Mesodermal cell (in vitro differentiated cells): ENCODE measurements around the gene HCN3. TPM values are rescaled to one million over a fixed set of nuclear protein-coding genes. Genes with fewer than 3 reads are reported as not detected.
"Not testable (repeated sequence)": the region's sequence is repeated elsewhere in the genome, so short reads cannot be mapped to it uniquely, and the experiment has no call there.

ENCODE experiments used
- H3K27ac ChIP-seq: 2 replicates; pipeline ENCODE4 v1.7.0; 2013; ENCODE audit warnings: mild to moderate bottlenecking, low read depth, low read length, moderate library complexity; ENCODE audit not compliant: severe bottlenecking
- H3K36me3 ChIP-seq: 2 replicates; pipeline ENCODE4 v1.7.1; 2013; ENCODE audit warnings: mild to moderate bottlenecking, low read length, moderate library complexity; ENCODE audit not compliant: control insufficient read depth, insufficient read depth
- H3K4me1 ChIP-seq: one replicate; pipeline ENCODE4 v1.7.1; 2013; ENCODE audit warnings: mild to moderate bottlenecking, low read length; ENCODE audit not compliant: insufficient read depth, control insufficient read depth, poor library complexity, severe bottlenecking
- H3K4me3 ChIP-seq: 2 replicates; pipeline ENCODE4 v1.7.0; 2013; ENCODE audit warnings: low read length, control low read depth, mild to moderate bottlenecking; ENCODE audit not compliant: insufficient read depth, poor library complexity, severe bottlenecking; ENCODE audit errors: extremely low read depth
- H3K9me3 ChIP-seq: 2 replicates; pipeline ENCODE4 v1.7.1; 2013; ENCODE audit warnings: mild to moderate bottlenecking, low read length, moderate library complexity; ENCODE audit not compliant: control insufficient read depth
- WGBS, 2 experiments: methylation state at CpG; one replicate each; pipeline ENCODE4 v1.1.5; 2013; ENCODE audit warnings: missing lambda C conversion rate in 2 of 2; ENCODE audit not compliant: insufficient coverage in 2 of 2; 5-methylcytosine and 5-hydroxymethylcytosine counted together
- polyA plus RNA-seq, 2 experiments: library from polyadenylated mRNA; stranded (reverse); fragments of 50-300 nt; gene quantifications; one replicate each; pipeline ENCODE4 v1.2.3, GENCODE V29; 2013

Gene HCN3
- polyA plus RNA-seq (2013, experiment 1 of 2): 7.9 TPM
- 5.0 TPM for polyA plus RNA-seq (2013, experiment 2 of 2)

GRCh38 chr1:155277070-155277901 lies at the start of gene HCN3:
Gene HCN3 (plus strand): TSS chr1:155277463. CDS start chr1:155277591, 128 bp downstream.
- H3K36me3 ChIP-seq: peaks cover 2% of the 10 kb centered on the region
- H3K4me3 ChIP-seq: peak within 1 kb of the TSS; percentile 72
- no peaks in the 10 kb centered on the region for H3K9me3 ChIP-seq
- no peak within 1 kb of the TSS for H3K27ac ChIP-seq
- H3K4me1 ChIP-seq: peaks cover 6% of the 10 kb centered on the region
- WGBS, 2 experiments: 2 to 3% methylated on average over 33 to 54 of the region's 68 CpGs

- 83 to 85% methylated on average over 7 to 8 of the region's 9 CpGs for WGBS, 2 experiments
- peaks cover 15% of the 10 kb centered on the region for H3K4me1 ChIP-seq
- no peaks in the 10 kb centered on the region for H3K9me3 ChIP-seq
- peak overlapping the region; percentile 74 for H3K4me3 ChIP-seq
- H3K27ac ChIP-seq: peak overlapping the region; percentile 83
- H3K36me3 ChIP-seq: no peaks in the 10 kb centered on the region
These were observed 49.2 kb upstream of the HCN3 start for GRCh38 chr1:155228096-155228427.

GRCh38 chr1:155231302-155231701 lies 46.0 kb upstream of the HCN3 start:
- not testable (repeated sequence) for H3K4me1 ChIP-seq, H3K27ac ChIP-seq, H3K36me3 ChIP-seq, H3K4me3 ChIP-seq, H3K9me3 ChIP-seq
- WGBS, 2 experiments: 88% methylated on average over 2 to 3 of the region's 3 CpGs

GRCh38 chr1:155232001-155232978 lies 45.0 kb upstream of the HCN3 start:
- H3K36me3 ChIP-seq: peaks cover 15% of the 10 kb centered on the region
- not testable (repeated sequence) for H3K27ac ChIP-seq, H3K4me1 ChIP-seq, H3K9me3 ChIP-seq, H3K4me3 ChIP-seq
- 92 to 97% methylated on average over 6 to 7 of the region's 13 CpGs for WGBS, 2 experiments

GRCh38 chr1:155233502-155233901 lies 43.8 kb upstream of the HCN3 start:
- not testable (repeated sequence) for H3K4me1 ChIP-seq, H3K27ac ChIP-seq, H3K9me3 ChIP-seq, H3K4me3 ChIP-seq
- H3K36me3 ChIP-seq: peaks cover 20% of the 10 kb centered on the region
- 100% methylated on average over 1 of the region's 5 CpGs; no CpG with 5 or more reads in 1 of the 2 experiments for WGBS, 2 experiments

GRCh38 chr1:155235375-155235774 lies 41.9 kb upstream of the HCN3 start:
- 87 to 95% methylated on average over 3 to 4 of the region's 9 CpGs for WGBS, 2 experiments
- H3K36me3 ChIP-seq: peaks cover 23% of the 10 kb centered on the region
- not testable (repeated sequence) for H3K9me3 ChIP-seq, H3K27ac ChIP-seq, H3K4me1 ChIP-seq, H3K4me3 ChIP-seq

GRCh38 chr1:155236451-155236850 lies 40.8 kb upstream of the HCN3 start:
- Histone ChIP-seq H3K4me3 (no peak overlapping the region), H3K4me1 (peaks cover 6% of the 10 kb centered on the region), H3K36me3 (peaks cover 23% of the 10 kb centered on the region), H3K27ac (no peak overlapping the region), H3K9me3 (no peaks in the 10 kb centered on the region)
- WGBS, 2 experiments: 95 to 100% methylated on average over 3 of the region's 5 CpGs

GRCh38 chr1:155241069-155241679 lies 36.1 kb upstream of the HCN3 start:
- Histone ChIP-seq H3K9me3 (no peaks in the 10 kb centered on the region), H3K36me3 (peaks cover 22% of the 10 kb centered on the region), H3K27ac (peak overlapping the region; percentile 57), H3K4me1 (peaks cover 11% of the 10 kb centered on the region), H3K4me3 (peak overlapping the region; percentile 33)
- WGBS, 2 experiments: 22 to 23% methylated on average over 4 of the region's 4 CpGs

- peaks cover 11% of the 10 kb centered on the region for H3K4me1 ChIP-seq
- WGBS, 2 experiments: 73 to 86% methylated on average over 3 of the region's 4 CpGs
- no peaks in the 10 kb centered on the region for H3K9me3 ChIP-seq
- no peak overlapping the region for H3K27ac ChIP-seq
- H3K36me3 ChIP-seq: peaks cover 21% of the 10 kb centered on the region
- H3K4me3 ChIP-seq: no peak overlapping the region
These were observed 35.4 kb upstream of the HCN3 start for GRCh38 chr1:155241841-155242264.

- peak overlapping the region; percentile 66 for H3K27ac ChIP-seq
- H3K36me3 ChIP-seq: peaks cover 23% of the 10 kb centered on the region
- H3K4me1 ChIP-seq: peaks cover 11% of the 10 kb centered on the region
- WGBS, 2 experiments: 100% methylated on average over 2 of the region's 3 CpGs; no CpG with 5 or more reads in 1 of the 2 experiments
- peak overlapping the region; percentile 64 for H3K4me3 ChIP-seq
- H3K9me3 ChIP-seq: no peaks in the 10 kb centered on the region
These were observed 34.4 kb upstream of the HCN3 start for GRCh38 chr1:155242805-155243358.
